Measurements from ENCODE around the gene LDLRAD4.

Gene LDLRAD4

DNA sequence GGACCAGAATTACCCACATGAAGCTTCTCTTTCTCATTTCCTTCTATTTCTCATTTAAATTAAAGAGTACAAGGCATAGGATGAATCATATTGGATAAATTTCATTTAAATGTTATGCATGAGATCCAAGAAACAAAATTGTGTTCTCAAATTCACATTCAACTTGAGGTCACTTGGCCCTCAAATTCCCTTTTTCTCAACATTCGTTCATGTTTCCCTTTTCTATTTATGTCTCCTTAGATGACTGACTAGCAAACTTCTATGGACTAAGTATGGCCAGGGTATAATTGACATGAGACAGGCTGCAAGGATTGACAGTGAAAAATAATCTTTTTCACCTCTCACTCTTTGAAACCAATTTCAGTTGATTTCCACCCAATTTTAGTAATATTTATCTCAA is 4.0 kb upstream of the LDLRAD4 start:
- TF ChIP-seq ARNTL (CRISPR knock-in tag; IDR thresholded peaks at IDR 0.05; ENCODE audit: borderline replicate concordance, low read depth) = no peak
- TF ChIP-seq OSR1 (CRISPR knock-in tag; IDR thresholded peaks at IDR 0.05) = no peak
- TF ChIP-seq ZNF8 (CRISPR knock-in tag; IDR thresholded peaks at IDR 0.05) = no peak
- no peak for TF ChIP-seq ZNF70 (CRISPR knock-in tag; IDR thresholded peaks at IDR 0.05)
- TF ChIP-seq CSRNP3 (CRISPR knock-in tag; IDR thresholded peaks at IDR 0.05) = no peak
- no peak for TF ChIP-seq CSDC2 (CRISPR knock-in tag; IDR thresholded peaks at IDR 0.05)
- TF ChIP-seq TSHZ2 (CRISPR knock-in tag; IDR thresholded peaks at IDR 0.05) = no peak
- no peak for TF ChIP-seq TOX (CRISPR knock-in tag; IDR thresholded peaks at IDR 0.05; ENCODE audit: borderline replicate concordance)
- ATAC-seq = no peak

GRCh38 chr18:13216092-13216582 is 2.4 kb upstream of the LDLRAD4 start:
- TF ChIP-seq PPARA (CRISPR knock-in tag; IDR thresholded peaks at IDR 0.05; ENCODE audit: borderline replicate concordance) = no peak
- TF ChIP-seq ESRRG (CRISPR knock-in tag; IDR thresholded peaks at IDR 0.05) = no peak
- TF ChIP-seq TOX (CRISPR knock-in tag; IDR thresholded peaks at IDR 0.05; ENCODE audit: borderline replicate concordance) = no peak
- no peak for TF ChIP-seq ZFP30 (CRISPR knock-in tag; IDR thresholded peaks at IDR 0.05)
- TF ChIP-seq CSDC2 (CRISPR knock-in tag; IDR thresholded peaks at IDR 0.05) = no peak
- no peak for TF ChIP-seq ARNTL (CRISPR knock-in tag; IDR thresholded peaks at IDR 0.05; ENCODE audit: borderline replicate concordance, low read depth)
- TF ChIP-seq OSR1 (CRISPR knock-in tag; IDR thresholded peaks at IDR 0.05) = no peak
- no peak for TF ChIP-seq TCF4 (CRISPR knock-in tag; IDR thresholded peaks at IDR 0.05; ENCODE audit: borderline replicate concordance)
- no peak for TF ChIP-seq GLIS3 (CRISPR knock-in tag; IDR thresholded peaks at IDR 0.05)
- no peak for TF ChIP-seq SNAI2 (CRISPR knock-in tag; IDR thresholded peaks at IDR 0.05)
- TF ChIP-seq ZC3H10 (CRISPR knock-in tag; IDR thresholded peaks at IDR 0.05) = no peak
- no peak for TF ChIP-seq ZNF70 (CRISPR knock-in tag; IDR thresholded peaks at IDR 0.05)
- no peak for TF ChIP-seq BACH2 (CRISPR knock-in tag; IDR thresholded peaks at IDR 0.05; ENCODE audit: borderline replicate concordance)
- no peak for TF ChIP-seq CSRNP3 (CRISPR knock-in tag; IDR thresholded peaks at IDR 0.05)
- no peak for TF ChIP-seq TSHZ2 (CRISPR knock-in tag; IDR thresholded peaks at IDR 0.05)
- TF ChIP-seq PATZ1 (CRISPR knock-in tag; IDR thresholded peaks at IDR 0.05; ENCODE audit: borderline replicate concordance) = no peak
- no peak for TF ChIP-seq ZFP3 (CRISPR knock-in tag; IDR thresholded peaks at IDR 0.05)
- no peak for TF ChIP-seq POU6F1 (CRISPR knock-in tag; IDR thresholded peaks at IDR 0.05; ENCODE audit: borderline replicate concordance, low read depth)
- ATAC-seq = peak; percentile 94

Data from SK-N-SH treated with all-trans-retinoic acid at 6 μM for 48 hours (cell line).